Measurements from ENCODE around the gene CCDC157.

- no peak for TF ChIP-seq TAF1 (IDR thresholded peaks at IDR 0.05; ENCODE audit: low read depth)
- TF ChIP-seq CTCF (IDR thresholded peaks at IDR 0.05; ENCODE audit: poor library complexity, severe bottlenecking), result no peak
- TF ChIP-seq REST (IDR thresholded peaks at IDR 0.05; ENCODE audit: borderline replicate concordance), result no peak
- TF ChIP-seq MXI1 (conservative IDR thresholded peaks at IDR 0.05; ENCODE audit: poor library complexity, severe bottlenecking), result no peak
- TF ChIP-seq EZH2 (IDR thresholded peaks at IDR 0.05; ENCODE audit: borderline replicate concordance, insufficient read depth, low read length, poor library complexity, severe bottlenecking), result no peak
- TF ChIP-seq EP300 (conservative IDR thresholded peaks at IDR 0.05; ENCODE audit: poor library complexity, severe bottlenecking), result no peak
- TF ChIP-seq POLR2AphosphoS5 (IDR thresholded peaks at IDR 0.05), result no peak
Measured at GRCh38 chr22:30392661-30393321, 36.0 kb downstream of the CCDC157 start.
